Endothelial cell of umbilical vein (primary cell): ENCODE results near the gene RNU7-1. TPM values are rescaled to one million over a fixed set of nuclear protein-coding genes. Genes with fewer than 3 reads are reported as not detected.

Experiments
- BruUV-seq: library from RNA; stranded (reverse); fragments of 400-500 nt; replicated peaks from 2 replicates; lab custom pipeline; 2021; lab: Mats Ljungman, UMichigan
- CTCF ChIA-PET: fragments of 300-600, 350-600 bp; sonication (Branson Sonifier 250); formaldehyde crosslinking; loops from one replicate; lab custom pipeline; 2021; ENCODE audit warnings: antibody characterized with exemption, inconsistent platforms; lab: Charles Lee
- POLR2A ChIA-PET: fragments of 300-600, 350-600 bp; sonication (Branson Sonifier 250); formaldehyde crosslinking; loops from one replicate; lab custom pipeline; 2021; ENCODE audit warnings: antibody characterized with exemption, inconsistent platforms; lab: Charles Lee
- DNase-seq: peaks from one replicate; pipeline ENCODE4 v3.0.0-alpha.2; 2011; ENCODE audit warnings: low read depth, low spot score
- FAIRE-seq: peaks from 2 replicates; lab custom pipeline; 2011; peaks lifted over from hg19 to GRCh38; lab: Jason Lieb, UNC
- H2AFZ ChIP-seq: 2 replicates; pipeline ENCODE4 v1.6.0; 2012; ENCODE audit warnings: low read depth, low read length, control low read depth, inconsistent platforms
- H3K27ac ChIP-seq: 2 replicates; pipeline ENCODE4 v1.5.1; 2011; ENCODE audit warnings: low read depth, mild to moderate bottlenecking, control low read depth, low read length, moderate library complexity; ENCODE audit not compliant: insufficient read depth
- H3K27me3 ChIP-seq, 2 experiments: 2 replicates each; pipeline versions ENCODE4 v1.6.0 to v1.6.1; 2011; ENCODE audit warnings: low read length in 2 of 2, mixed read lengths in 1 of 2; ENCODE audit not compliant: control insufficient read depth in 2 of 2, insufficient read depth in 2 of 2
- H3K36me3 ChIP-seq, 2 experiments: 2 replicates in 1 of 2; 3 replicates in 1 of 2; pipeline ENCODE4 v1.5.1; 2011; ENCODE audit warnings: low read length in 2 of 2, mild to moderate bottlenecking in 1 of 2, moderate library complexity in 1 of 2; ENCODE audit not compliant: control insufficient read depth in 2 of 2, insufficient read depth in 2 of 2; ENCODE audit errors: extremely low read depth in 1 of 2
- H3K4me1 ChIP-seq: 3 replicates; pipeline ENCODE4 v1.5.1; 2011; ENCODE audit warnings: mild to moderate bottlenecking, low read length; ENCODE audit not compliant: control insufficient read depth, insufficient read depth; ENCODE audit errors: extremely low read depth
- H3K4me2 ChIP-seq: 2 replicates; pipeline ENCODE4 v1.6.1; 2011; ENCODE audit warnings: low read length, control low read depth, mixed read lengths; ENCODE audit not compliant: insufficient read depth
- H3K4me3 ChIP-seq, 3 experiments: fragments of 200-600 bp in 1 of 3; sonication (generic), shearing (Covaris generic) in 1 of 3; replicated peaks in 1 of 3; 2 replicates each; pipeline ENCODE4 v1.5.1; 2011 to 2016; ENCODE audit warnings: control low read depth in 3 of 3, low read length in 3 of 3, mild to moderate bottlenecking in 2 of 3, inconsistent platforms in 1 of 3, low read depth in 1 of 3, moderate library complexity in 1 of 3; ENCODE audit not compliant: insufficient read depth in 1 of 3
- H3K79me2 ChIP-seq: 2 replicates; pipeline ENCODE4 v1.6.0; 2012; ENCODE audit warnings: low read length, inconsistent platforms; ENCODE audit not compliant: control insufficient read depth, insufficient read depth
- H3K9ac ChIP-seq: replicated peaks from 2 replicates; pipeline ENCODE3; 2011; ENCODE audit warnings: low read length, control low read depth; ENCODE audit not compliant: insufficient read depth; ENCODE audit errors: extremely low read depth
- H3K9me1 ChIP-seq: replicated peaks from 3 replicates; pipeline ENCODE4 v1.6.0; 2011; ENCODE audit warnings: mild to moderate bottlenecking, low read length; ENCODE audit not compliant: control insufficient read depth, insufficient read depth; ENCODE audit errors: extremely low read depth
- H3K9me3 ChIP-seq: replicated peaks from 2 replicates; pipeline ENCODE4 v1.5.1; 2012; ENCODE audit warnings: low read length, inconsistent platforms; ENCODE audit not compliant: control insufficient read depth, insufficient read depth
- H4K20me1 ChIP-seq: replicated peaks from 2 replicates; pipeline ENCODE3; 2011; ENCODE audit warnings: mild to moderate bottlenecking, low read length; ENCODE audit not compliant: control insufficient read depth, insufficient read depth; ENCODE audit errors: extremely low read depth
- CTCF ChIP-seq, 2 donors: IDR thresholded peaks; 1 replicate in 1 of 2; 2 replicates in 1 of 2; pipeline ENCODE4 v1.5.1; 2011; ENCODE audit warnings: low read length in 2 of 2, mild to moderate bottlenecking in 2 of 2, moderate library complexity in 2 of 2, control low read depth in 1 of 2, inconsistent platforms in 1 of 2, low read depth in 1 of 2; ENCODE audit not compliant: insufficient read depth in 1 of 2; ENCODE audit errors: extremely low read depth in 1 of 2
- EZH2 ChIP-seq: IDR thresholded peaks from 2 replicates; pipeline ENCODE4 v1.6.1; 2012; ENCODE audit warnings: borderline replicate concordance, low read depth, mild to moderate bottlenecking, moderate library complexity, low read length, inconsistent platforms; ENCODE audit not compliant: severe bottlenecking
- FOS ChIP-seq: IDR thresholded peaks from 2 replicates; pipeline ENCODE4 v1.6.1; 2011; ENCODE audit warnings: mild to moderate bottlenecking, low read length, moderate library complexity, borderline replicate concordance; ENCODE audit not compliant: insufficient read depth
- GATA2 ChIP-seq: IDR thresholded peaks from 2 replicates; pipeline ENCODE4 v1.7.0; 2011; ENCODE audit warnings: low read depth, mild to moderate bottlenecking, moderate library complexity, mixed read lengths, low read length; ENCODE audit not compliant: insufficient read length, insufficient read depth
- JUN ChIP-seq: IDR thresholded peaks from 2 replicates; pipeline ENCODE4 v1.6.1; 2011; ENCODE audit warnings: borderline replicate concordance, low read depth; ENCODE audit not compliant: insufficient read length, insufficient read depth
- MYC ChIP-seq: IDR thresholded peaks from one replicate; pipeline ENCODE4 v1.6.1; 2011; ENCODE audit warnings: mild to moderate bottlenecking, low read depth, low read length
- POLR2A ChIP-seq: IDR thresholded peaks from 2 replicates; pipeline ENCODE4 v1.6.1; 2012; ENCODE audit warnings: low read depth, mild to moderate bottlenecking, control low read depth, low read length
- POLR2AphosphoS5 ChIP-seq: IDR thresholded peaks from 2 replicates; pipeline ENCODE4 v1.6.1; 2012; ENCODE audit warnings: low read depth, mild to moderate bottlenecking, control low read depth, low read length, moderate library complexity; ENCODE audit not compliant: insufficient read depth
- dilution Hi-C: fragments of 300-500 bp; cut with MboI; formaldehyde crosslinking; loops from one replicate; pipeline ENCODE4 v1.15.0; 2019; ENCODE audit warnings: low sequenced_read_pairs; ENCODE audit not compliant: extremely low pct_ligation_motif_present
- intact Hi-C: fragments of 100-400 bp; cut with micrococcal nuclease; formaldehyde crosslinking; loops from one replicate; pipeline ENCODE4 v1.10.0; 2022
- polyA plus RNA-seq, 4 experiments: library from polyadenylated mRNA; depleted of rRNA in 3 of 4; stranded (reverse) in 3 of 4; unstranded in 1 of 4; fragments of >200 nt; gene quantifications; 2 replicates each; pipeline versions ENCODE4 v1.2.1 to v1.2.3, GENCODE V29; 2011 to 2012; ENCODE audit warnings: missing spikeins in 1 of 4
- total RNA-seq: library from RNA; stranded (reverse); gene quantifications from 2 replicates; pipeline ENCODE4 v1.2.3, GENCODE V29; 2021
- TF ChIP-seq, protein P1 (sequence below): IDR thresholded peaks from 2 replicates; pipeline ENCODE4 v1.6.1; 2011; ENCODE audit not compliant: insufficient read depth, insufficient read length

RNU7-1 gene
- total and polyA plus RNA-seq, 2 donors (not counting 3 experiments of a cell fraction or from before 2014, with no cell fraction given) = not detected

DNA sequence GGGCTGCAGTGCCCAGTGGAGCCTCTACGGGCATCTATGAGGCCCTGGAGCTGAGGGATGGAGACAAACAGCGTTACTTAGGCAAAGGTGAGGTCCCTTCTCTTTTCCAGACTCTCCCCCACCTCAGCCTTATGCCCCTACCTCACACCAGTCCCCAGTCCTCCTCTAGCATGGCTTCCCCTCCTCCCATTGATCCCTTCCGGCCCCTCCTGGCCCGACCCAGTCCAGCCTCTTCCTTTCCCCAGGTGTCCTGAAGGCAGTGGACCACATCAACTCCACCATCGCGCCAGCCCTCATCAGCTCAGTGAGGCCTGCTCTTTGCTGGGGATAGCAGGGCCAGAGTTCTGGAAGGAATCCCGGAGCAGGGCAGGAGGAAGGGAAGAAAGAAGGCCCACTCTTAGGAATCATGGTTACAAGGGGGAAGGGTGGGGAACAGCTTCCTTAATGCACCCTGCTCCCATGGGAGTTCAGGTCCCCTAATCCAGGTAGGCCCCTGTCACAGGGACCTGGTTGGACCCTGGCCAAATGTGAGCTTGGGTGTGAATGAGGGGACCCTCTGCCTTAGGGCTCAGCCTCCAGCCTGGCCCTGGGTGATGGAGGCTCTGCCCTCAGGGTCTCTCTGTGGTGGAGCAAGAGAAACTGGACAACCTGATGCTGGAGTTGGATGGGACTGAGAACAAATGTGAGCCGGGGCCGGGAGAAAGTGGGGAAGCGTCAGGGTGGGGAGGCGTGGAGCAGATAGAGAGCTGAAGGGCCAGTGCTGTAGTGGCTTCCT lies 27.0 kb upstream of the RNU7-1 start:
- no peaks in the 10 kb centered on the region for H3K27me3 ChIP-seq
- POLR2A ChIA-PET = interaction anchor here (1.1 kb wide), 1 partner anchor 9 kb away, joined by 3 read pairs; no protein-coding TSS in a partner anchor

GRCh38 chr12:6917491-6918231 lies 26.0 kb upstream of the RNU7-1 start:
- peaks cover 11% of the 10 kb centered on the region for H3K4me1 ChIP-seq
- no peak overlapping the region for H3K27ac ChIP-seq
- no peak overlapping the region for H3K4me2 ChIP-seq
- H3K36me3 ChIP-seq = no peaks in the 10 kb centered on the region
- H3K9me1 ChIP-seq = no peaks in the 10 kb centered on the region
- dilution Hi-C loops = no loop called here
- H3K9me3 ChIP-seq = no peaks in the 10 kb centered on the region
- intact Hi-C loops = no loop called here
- no peaks in the 10 kb centered on the region for H3K79me2 ChIP-seq
- no peak overlapping the region for H3K9ac ChIP-seq
- no peak overlapping the region for H3K4me3 ChIP-seq
- no TSS peak for BruUV-seq
- FAIRE-seq (no peak), DNase-seq (no peak)
- no peak overlapping the region for H2AFZ ChIP-seq
- TF ChIP-seq EZH2 = no peak
- TF ChIP-seq MYC = no peak
- TF ChIP-seq FOS = no peak
- TF ChIP-seq, protein P1, sequence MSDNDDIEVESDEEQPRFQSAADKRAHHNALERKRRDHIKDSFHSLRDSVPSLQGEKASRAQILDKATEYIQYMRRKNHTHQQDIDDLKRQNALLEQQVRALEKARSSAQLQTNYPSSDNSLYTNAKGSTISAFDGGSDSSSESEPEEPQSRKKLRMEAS = no peak
- no peak for TF ChIP-seq GATA2
- no peak for TF ChIP-seq JUN
- no peak for TF ChIP-seq POLR2AphosphoS5
- no peak for TF ChIP-seq CTCF (IDR thresholded peaks at IDR 0.05; ENCODE audit: extremely low read depth in 1 of 2, insufficient read depth in 1 of 2, low read depth in 1 of 2, low read length in 2 of 2)
- TF ChIP-seq POLR2A = no peak
- no peaks in the 10 kb centered on the region for H4K20me1 ChIP-seq
- CTCF ChIA-PET = interaction anchor here (0.7 to 3.5 kb wide), 3 partner anchors 27 to 48 kb away, joined by 3 to 12 read pairs (median 3); partner anchors contain the start of gene SPSB2
- POLR2A ChIA-PET = no interaction called here
- H3K27me3 ChIP-seq = no peaks in the 10 kb centered on the region

More for the DNA sequence above, 27.0 kb upstream of the RNU7-1 start:
- no peak overlapping the region for H2AFZ ChIP-seq
- no peaks in the 10 kb centered on the region for H3K9me3 ChIP-seq
- DNase-seq (no peak), FAIRE-seq (no peak)
- no peak overlapping the region for H3K4me3 ChIP-seq
- TF ChIP-seq FOS (no peak), POLR2A (no peak), MYC (no peak), GATA2 (no peak)
- TF ChIP-seq, protein P1 = no peak
- H3K36me3 ChIP-seq = no peaks in the 10 kb centered on the region
- intact Hi-C loops = no loop called here
- H3K79me2 ChIP-seq = no peaks in the 10 kb centered on the region
- no peak overlapping the region for H3K27ac ChIP-seq
- CTCF ChIA-PET = interaction anchor here (0.7 to 3.5 kb wide), 4 partner anchors 25 to 47 kb away, joined by 3 to 12 read pairs (median 4); partner anchors contain the start of gene SPSB2
- dilution Hi-C loops = no loop called here
- no TSS peak for BruUV-seq
- no peak overlapping the region for H3K4me2 ChIP-seq
- no peaks in the 10 kb centered on the region for H4K20me1 ChIP-seq
- H3K4me1 ChIP-seq = peaks cover 11% of the 10 kb centered on the region
- H3K9me1 ChIP-seq = no peaks in the 10 kb centered on the region
- no peak overlapping the region for H3K9ac ChIP-seq
